ENCODE data around the gene SOCS2. TPM values are rescaled to one million over a fixed set of nuclear protein-coding genes. Genes with fewer than 3 reads are reported as not detected.

The SOCS2 gene
- total RNA-seq, 1 donor from 2014 or later: 23.8 TPM

DNA sequence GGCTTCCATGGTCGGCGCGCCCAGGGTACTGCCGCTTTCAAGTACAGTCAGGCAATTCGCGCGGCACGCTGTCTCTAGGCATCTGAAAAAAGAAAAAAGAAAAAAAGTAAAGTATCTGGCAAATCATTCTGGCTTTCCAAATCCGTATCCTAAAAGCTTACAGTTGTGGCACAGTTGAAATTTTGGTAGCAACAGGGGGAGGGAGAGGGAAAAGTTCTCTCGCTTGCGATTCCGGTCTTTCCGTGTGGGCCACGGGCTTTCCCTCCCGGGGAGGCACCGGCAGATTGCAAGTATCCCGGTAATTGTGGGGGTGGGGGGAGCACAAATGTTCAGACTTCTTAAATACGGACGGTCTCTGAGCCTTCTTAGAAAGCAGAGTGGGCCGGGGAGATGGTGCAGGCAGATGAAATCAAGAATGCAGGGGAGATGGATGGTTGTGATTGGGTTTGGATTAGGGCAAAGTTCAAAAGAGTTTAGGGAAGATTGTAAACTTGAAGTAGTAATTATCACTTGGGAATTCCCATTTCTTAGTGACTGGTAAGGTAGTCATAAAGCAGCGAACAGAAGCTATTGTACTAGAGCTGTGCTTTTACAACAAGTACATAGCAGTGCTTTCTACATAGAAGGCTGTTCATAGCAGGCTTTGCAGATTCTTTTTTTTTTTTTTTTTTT is 1.2 kb downstream of the SOCS2 start:
- Histone ChIP-seq H3K4me1 (no peaks in the 10 kb centered on the region), H3K27me3 (peaks cover 4% of the 10 kb centered on the region), H3K4me3 (peak overlapping the region; percentile 99), H3K36me3 (peaks cover 19% of the 10 kb centered on the region), H3K27ac (peak overlapping the region; percentile 85), H3K9me3 (no peaks in the 10 kb centered on the region)
- TF ChIP-seq, protein P1, sequence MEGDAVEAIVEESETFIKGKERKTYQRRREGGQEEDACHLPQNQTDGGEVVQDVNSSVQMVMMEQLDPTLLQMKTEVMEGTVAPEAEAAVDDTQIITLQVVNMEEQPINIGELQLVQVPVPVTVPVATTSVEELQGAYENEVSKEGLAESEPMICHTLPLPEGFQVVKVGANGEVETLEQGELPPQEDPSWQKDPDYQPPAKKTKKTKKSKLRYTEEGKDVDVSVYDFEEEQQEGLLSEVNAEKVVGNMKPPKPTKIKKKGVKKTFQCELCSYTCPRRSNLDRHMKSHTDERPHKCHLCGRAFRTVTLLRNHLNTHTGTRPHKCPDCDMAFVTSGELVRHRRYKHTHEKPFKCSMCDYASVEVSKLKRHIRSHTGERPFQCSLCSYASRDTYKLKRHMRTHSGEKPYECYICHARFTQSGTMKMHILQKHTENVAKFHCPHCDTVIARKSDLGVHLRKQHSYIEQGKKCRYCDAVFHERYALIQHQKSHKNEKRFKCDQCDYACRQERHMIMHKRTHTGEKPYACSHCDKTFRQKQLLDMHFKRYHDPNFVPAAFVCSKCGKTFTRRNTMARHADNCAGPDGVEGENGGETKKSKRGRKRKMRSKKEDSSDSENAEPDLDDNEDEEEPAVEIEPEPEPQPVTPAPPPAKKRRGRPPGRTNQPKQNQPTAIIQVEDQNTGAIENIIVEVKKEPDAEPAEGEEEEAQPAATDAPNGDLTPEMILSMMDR (IDR thresholded peaks at IDR 0.05): no peak
- intact Hi-C loops (cut with DNase I): loop anchor here (5.0 kb wide), 1 partner anchor 169 kb away; no protein-coding TSS in a partner anchor
- ATAC-seq (no peak), DNase-seq (no peak)

DNA sequence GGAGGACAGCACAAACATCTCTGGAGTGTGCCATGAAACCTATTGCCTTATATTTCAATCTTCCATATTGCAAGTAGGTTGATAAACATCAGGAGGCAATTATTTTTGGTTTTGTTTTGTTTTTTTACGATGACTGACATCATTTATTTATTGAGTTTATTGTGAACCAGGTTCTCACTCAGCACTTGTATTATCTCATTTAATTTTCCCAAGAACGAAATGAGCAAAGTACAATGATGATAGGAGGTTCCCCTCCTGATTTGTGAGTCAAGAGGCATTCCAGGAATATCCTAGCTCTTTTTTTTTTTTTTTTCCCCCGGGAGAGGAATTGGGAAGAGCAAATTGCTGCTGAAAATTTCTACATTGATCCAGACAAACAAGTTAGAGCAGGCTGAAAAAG is 4.7 kb downstream of the SOCS2 start:
- no peak overlapping the region for H3K27ac ChIP-seq
- DNase-seq (no peak), ATAC-seq (no peak)
- intact Hi-C loops (cut with DNase I): no loop called here
- H3K4me3 ChIP-seq: no peak overlapping the region
- H3K9me3 ChIP-seq: no peaks in the 10 kb centered on the region
- TF ChIP-seq, protein P1 (IDR thresholded peaks at IDR 0.05): no peak
- peaks cover 19% of the 10 kb centered on the region for H3K36me3 ChIP-seq
- peaks cover 4% of the 10 kb centered on the region for H3K27me3 ChIP-seq
- no peaks in the 10 kb centered on the region for H3K4me1 ChIP-seq

DNA sequence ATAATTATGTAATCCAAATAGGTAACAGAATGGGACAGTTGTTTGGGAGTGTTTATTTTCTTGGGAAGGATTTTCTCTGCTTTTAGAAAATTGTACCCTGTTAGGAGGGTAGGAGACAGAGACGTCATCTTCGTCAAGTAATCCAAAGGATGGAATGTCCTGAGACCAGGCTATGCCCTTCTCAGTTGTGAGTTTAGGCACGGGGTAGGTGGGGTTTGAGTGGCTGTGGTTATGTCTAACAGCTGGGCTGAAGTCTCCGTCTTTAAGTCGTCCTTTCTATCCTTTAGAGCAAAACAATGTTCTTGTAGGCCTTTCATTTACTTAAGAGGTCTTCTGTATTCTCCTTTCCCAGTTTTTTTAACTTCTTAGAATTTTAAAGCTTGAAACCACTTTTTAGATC is 5.7 kb downstream of the SOCS2 start:
- ATAC-seq: no peak
- no peak for DNase-seq
- no peaks in the 10 kb centered on the region for H3K9me3 ChIP-seq
- H3K27ac ChIP-seq: no peak overlapping the region
- H3K27me3 ChIP-seq: no peaks in the 10 kb centered on the region
- H3K4me1 ChIP-seq: no peaks in the 10 kb centered on the region
- peaks cover 19% of the 10 kb centered on the region for H3K36me3 ChIP-seq
- intact Hi-C loops (cut with DNase I): no loop called here
- TF ChIP-seq, protein P1 (IDR thresholded peaks at IDR 0.05): no peak
- no peak overlapping the region for H3K4me3 ChIP-seq

DNA sequence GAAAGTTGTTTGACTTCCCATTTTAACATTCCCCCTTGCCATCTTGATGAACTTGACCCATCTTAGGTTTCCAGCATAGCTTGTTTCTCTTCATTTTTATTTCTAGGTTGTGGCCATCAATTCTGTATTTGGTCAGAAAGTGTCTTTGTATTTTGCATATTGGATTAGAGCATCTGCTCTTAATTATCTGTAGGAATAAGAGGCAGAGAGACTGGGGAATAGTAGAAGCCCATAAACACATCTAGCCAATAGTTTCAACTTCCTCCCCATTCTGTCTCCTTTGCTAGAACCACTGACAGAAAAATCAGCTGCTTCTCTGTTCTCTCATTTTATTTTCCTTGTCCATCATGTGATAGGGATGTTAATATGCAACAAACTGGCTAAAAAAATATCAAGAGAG is 8.2 kb downstream of the SOCS2 start:
- TF ChIP-seq, protein P1 (IDR thresholded peaks at IDR 0.05): no peak
- DNase-seq (no peak), ATAC-seq (no peak)
- H3K4me3 ChIP-seq: no peak overlapping the region
- intact Hi-C loops (cut with DNase I): no loop called here
- H3K36me3 ChIP-seq: peaks cover 8% of the 10 kb centered on the region
- H3K4me1 ChIP-seq: no peaks in the 10 kb centered on the region
- H3K27me3 ChIP-seq: no peaks in the 10 kb centered on the region
- H3K27ac ChIP-seq: no peak overlapping the region
- no peaks in the 10 kb centered on the region for H3K9me3 ChIP-seq

DNA sequence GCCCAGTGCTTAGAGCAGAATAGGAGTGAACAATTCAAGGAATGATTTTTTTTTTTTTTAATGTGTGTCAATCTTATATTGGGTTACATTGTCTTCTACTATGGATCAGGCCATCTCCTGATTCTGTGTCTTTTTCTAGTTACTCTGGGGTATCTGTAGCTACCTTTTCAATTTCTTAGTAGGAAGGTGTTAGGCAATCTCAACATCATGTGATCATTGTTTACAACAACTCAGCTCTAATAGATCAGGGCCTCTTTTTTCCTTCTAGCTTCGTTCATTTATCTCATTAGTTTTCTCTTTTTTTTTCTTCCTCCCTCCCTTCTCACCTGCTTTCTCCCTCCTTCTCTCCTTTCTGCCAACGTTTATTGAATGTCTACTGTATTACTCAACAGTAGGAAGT is 8.9 kb downstream of the SOCS2 start:
- no peaks in the 10 kb centered on the region for H3K4me1 ChIP-seq
- peaks cover 1% of the 10 kb centered on the region for H3K36me3 ChIP-seq
- ATAC-seq (no peak), DNase-seq (no peak)
- no peaks in the 10 kb centered on the region for H3K9me3 ChIP-seq
- H3K27ac ChIP-seq: no peak overlapping the region
- no peak overlapping the region for H3K4me3 ChIP-seq
- H3K27me3 ChIP-seq: no peaks in the 10 kb centered on the region
- TF ChIP-seq, protein P1 (IDR thresholded peaks at IDR 0.05): no peak
- intact Hi-C loops (cut with DNase I): no loop called here

DNA sequence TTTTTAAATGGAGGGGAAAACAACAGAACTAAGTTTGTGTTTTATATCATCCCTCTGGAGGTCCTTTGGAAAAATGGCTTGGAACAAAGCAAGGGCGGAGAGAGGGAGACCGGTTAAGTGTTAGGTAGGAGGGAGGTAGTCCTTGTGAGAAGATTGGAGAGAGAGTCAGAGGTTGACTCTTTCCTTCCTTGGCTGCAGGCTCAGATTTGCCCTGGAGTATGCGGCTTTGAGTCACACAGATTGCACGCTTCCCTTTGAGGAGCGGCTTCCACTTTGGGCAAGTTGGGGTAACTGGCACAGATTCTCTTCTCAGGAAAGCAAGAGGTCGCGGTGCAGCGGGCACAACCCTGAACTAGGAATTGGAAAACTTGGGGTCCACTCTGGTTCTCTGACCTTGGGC is 9.9 kb downstream of the SOCS2 start:
- no peak overlapping the region for H3K4me3 ChIP-seq
- ATAC-seq (no peak), DNase-seq (no peak)
- no peaks in the 10 kb centered on the region for H3K27me3 ChIP-seq
- no peaks in the 10 kb centered on the region for H3K9me3 ChIP-seq
- TF ChIP-seq, protein P1 (IDR thresholded peaks at IDR 0.05): no peak
- no peaks in the 10 kb centered on the region for H3K4me1 ChIP-seq
- no peak overlapping the region for H3K27ac ChIP-seq
- intact Hi-C loops (cut with DNase I): no loop called here
- H3K36me3 ChIP-seq: no peaks in the 10 kb centered on the region

All from upper lobe of right lung (tissue), 1 donor.